DMS53 treated with DMSO at 0.1 percent for 48 hours (cell line): Measurements from ENCODE around the gene PSME1.
"Not testable (repeated sequence)": the region's sequence is repeated elsewhere in the genome, so short reads cannot be mapped to it uniquely, and the experiment has no call there.

Source experiments
- DNase-seq: peaks from one replicate; lab custom pipeline; 2025; ENCODE audit not compliant: unreplicated experiment; lab: John Stamatoyannopoulos, UW

PSME1 gene

DNA sequence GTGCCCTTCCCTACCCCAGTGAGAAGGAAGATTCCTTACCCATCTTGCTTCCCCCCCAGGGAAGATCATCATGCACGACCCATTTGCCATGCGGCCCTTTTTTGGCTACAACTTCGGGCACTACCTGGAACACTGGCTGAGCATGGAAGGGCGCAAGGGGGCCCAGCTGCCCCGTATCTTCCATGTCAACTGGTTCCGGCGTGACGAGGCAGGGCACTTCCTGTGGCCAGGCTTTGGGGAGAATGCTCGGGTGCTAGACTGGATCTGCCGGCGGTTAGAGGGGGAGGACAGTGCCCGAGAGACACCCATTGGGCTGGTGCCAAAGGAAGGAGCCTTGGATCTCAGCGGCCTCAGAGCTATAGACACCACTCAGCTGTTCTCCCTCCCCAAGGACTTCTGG, 32.5 kb upstream of the PSME1 start:
- no peak for DNase-seq

DNA sequence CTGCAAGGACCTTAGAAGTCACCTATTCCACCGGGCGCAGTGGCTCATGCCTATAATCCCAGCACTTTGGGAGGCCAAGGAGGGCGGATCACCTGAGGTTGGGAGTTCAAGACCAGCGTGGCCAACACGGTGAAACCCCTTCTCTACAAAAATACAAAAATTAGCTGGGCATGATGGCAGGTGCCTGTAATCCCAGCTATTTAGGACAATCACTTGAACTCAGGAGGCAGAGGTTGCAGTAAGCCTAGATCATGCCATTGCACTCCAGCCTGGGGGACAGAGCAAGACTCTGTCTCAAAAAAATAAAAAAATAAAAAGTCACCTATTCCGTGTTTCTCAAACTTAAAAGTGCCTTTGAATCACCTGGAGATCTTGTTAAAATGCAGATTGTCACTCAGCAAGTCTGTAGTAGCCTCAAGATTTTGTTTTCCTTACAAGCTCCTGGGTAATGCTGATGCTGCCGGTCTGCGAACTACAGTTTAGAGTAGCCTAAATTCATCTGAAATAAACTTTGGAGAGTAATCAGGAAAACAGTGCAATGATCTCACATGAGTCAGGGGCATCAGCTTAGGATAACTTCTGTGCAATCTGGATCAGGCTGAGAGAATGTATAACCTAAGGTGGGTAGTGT, 30.3 kb upstream of the PSME1 start:
- DNase-seq = not testable (repeated sequence)

DNA sequence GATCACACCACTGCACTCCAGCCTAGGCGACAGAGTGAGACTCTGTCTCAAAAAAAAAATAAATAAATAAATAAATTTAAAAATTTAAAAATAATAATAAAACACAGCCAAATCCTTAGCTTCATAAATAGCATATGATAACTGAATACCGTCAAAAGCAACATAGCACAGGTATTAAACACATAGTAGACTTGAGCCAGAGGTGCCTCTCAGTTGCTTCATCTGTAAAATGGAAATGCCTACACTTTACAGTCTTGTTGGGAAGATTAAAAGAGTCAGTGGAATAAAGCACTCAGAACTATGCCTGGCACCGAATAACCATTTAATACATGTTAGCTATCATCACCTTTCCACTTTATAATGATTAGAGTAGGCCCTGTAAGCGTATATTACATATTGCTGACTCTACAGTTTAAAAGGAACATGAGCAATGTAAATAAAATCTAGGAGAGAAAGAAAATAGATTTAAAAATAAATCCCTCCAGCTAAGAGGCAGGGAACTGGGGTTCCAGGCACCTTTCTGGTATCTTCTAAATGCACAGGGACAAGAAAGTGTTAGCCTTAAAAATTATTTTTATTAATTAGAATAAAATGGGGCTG, 29.2 kb upstream of the PSME1 start:
- DNase-seq = no peak

DNA sequence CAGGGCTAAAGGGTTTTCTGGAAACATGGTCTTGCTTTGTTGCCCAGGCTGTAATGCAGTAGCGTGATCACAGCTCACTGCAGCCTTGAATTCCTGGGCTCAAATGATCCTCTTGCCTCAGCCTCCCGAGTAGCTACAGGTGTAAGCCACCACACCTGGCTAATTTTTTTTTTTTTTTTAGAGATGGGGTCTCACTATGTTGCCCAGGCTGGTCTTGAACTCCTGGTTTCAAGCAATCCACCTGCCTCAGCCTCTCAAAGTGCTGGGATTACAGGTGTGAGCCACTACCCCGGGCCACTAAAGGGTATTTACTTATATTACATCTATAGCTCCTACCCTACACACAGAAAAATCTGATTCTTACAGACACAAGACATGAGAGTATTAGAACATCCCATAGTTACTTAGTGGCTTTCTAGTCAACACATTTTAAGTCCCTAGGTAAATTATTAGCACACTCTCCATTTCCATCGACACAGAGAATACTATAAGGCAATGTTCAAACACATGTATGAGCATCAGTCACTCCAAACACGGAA, 27.6 kb upstream of the PSME1 start:
- no peak for DNase-seq

DNA sequence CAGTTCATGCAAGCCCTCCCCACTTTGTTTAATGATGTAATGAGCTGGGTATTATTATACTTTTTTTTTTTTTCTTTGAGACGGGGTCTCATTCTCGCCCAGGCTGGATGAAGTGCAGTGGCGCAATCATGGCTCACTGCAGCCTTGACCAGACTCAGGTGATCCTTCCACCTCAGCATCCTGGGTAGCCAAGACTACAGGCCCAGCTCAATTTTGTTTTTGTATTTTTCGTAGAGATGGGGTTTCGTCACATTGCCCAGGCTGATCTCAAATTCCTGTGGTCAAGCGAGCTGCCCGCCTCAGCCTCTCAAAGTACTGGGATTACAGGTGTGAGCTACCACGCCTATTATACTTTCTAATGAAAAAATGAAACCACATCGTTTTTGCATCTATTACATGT, 25.9 kb upstream of the PSME1 start:
- no peak for DNase-seq

DNA sequence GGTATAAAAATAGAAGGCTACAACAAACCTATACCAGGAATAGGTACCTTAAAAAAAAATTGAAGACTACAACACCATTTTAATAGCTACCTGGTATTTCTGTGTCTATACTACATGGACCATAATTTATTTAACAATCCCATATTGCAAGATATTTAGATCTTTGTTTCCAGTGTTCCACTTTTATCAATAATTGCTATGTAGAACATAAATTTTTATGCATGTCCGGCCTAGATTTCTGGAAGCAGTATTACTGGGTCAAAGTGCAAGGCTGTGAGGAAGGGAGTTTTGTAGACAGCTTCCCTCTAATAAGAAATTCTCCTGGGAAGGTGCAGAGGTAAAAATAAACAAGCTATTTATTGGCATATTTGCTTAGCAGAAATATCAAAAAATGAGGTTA, 25.5 kb upstream of the PSME1 start:
- DNase-seq = no peak

DNA sequence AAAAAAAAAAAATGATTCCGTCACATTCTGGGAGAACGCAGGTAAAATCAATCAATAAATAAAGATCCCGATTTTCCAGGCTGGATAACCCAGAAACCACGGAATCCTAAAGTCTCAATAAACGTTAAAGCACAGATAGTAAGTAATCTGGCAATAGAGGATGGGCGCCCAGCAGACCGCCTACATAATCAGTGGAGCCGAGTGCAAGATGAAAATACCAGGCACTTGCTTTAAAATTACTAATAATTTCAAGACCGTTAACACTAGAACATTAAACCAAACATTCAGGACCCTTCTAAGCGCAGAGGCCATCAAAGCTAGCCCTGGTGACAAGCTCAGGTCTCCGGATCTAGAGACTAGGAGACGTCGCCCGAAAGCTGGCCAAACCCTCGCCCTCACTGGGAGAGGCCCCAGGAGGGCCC, 22.6 kb upstream of the PSME1 start:
- DNase-seq = no peak

DNA sequence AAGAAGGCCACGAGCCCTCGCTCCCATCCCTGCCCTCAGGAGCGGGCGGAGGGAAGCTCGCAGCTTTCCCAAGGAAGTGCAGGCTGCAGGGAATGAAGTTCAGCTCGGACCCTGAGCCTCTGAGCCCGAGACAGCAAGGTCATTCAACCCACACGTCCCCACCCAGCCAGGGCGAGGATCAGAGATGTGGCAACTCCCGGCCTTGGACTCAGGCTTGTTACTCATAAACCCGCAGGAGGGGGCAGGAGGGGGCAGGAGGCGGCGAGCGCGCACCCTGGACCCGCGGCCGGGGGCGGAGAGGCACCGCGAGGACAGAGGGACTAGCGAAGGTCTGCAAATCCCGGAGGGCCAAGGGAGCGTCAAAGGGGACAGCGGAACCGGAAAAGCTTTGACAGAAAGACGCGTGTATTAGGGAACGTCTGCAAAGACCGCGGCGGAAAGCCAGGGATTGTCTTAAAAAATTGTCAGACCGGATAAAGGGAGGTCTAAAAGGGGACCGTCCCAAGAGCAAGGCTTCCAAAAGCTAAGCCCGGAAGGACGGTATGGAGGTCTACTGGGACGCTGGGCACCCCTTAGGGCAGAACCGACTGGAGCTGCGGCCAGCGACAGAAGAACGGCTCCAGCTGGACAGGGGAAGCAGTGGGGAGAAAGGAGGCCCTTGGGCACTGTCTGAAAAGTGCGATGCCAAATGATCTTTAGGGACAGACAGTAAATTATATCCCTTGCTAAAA, 22.0 kb upstream of the PSME1 start:
- DNase-seq = peak; percentile 73

DNA sequence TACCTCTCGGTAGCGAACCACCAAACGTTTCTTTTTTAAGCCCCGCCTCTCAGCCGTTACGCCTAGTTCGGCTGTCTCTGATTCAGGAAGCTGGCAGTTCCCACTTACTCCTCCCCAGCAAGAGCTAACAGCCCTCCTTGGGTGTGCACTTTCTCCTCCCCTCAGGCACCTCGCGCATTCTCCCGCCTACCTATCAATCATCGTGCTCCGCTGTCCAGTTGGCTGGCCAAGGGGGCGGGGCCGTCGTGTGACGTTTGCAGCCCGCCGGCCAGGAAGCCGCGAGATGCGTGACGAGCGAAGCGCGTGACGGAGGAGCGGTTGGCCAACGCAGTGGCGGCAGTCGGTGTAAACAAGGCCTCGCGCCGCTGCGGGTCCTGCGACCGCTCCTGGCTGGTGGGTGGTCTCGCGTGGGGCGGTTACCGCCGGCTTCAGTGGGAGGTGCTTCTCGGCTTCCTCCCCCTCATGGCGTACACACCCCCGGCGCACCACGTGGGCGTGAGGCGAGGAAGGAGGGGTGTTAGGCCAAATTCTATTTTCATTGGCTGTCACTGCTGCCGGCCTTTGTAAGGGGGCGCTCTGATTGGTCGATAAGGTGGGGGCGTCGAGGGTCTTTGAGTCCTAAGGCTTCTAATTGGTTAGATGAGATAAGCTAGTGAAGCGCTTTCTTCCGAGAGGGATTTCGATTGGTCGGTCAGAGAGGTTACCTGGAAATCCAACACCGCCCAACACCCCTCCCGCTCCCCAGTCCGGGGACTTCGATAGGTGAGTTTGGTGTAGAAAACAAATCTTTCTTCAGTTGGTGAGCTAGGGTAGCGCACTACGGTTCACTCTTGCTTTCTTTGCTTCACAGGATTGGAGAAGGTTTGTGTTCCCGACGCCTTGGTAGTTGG, 21.2 kb upstream of the PSME1 start, which contains the start of the genes DCAF11 and NRL:
Gene DCAF11, plus strand, starts transcription at position 246 of the 890 bp plus-strand sequence. CDS start 818 bp downstream, outside the sequence.
Gene NRL, minus strand, starts transcription at position 418 of the 890 bp plus-strand sequence. CDS start 32,101 bp downstream, outside the sequence.
- DNase-seq = peak; percentile 96

DNA sequence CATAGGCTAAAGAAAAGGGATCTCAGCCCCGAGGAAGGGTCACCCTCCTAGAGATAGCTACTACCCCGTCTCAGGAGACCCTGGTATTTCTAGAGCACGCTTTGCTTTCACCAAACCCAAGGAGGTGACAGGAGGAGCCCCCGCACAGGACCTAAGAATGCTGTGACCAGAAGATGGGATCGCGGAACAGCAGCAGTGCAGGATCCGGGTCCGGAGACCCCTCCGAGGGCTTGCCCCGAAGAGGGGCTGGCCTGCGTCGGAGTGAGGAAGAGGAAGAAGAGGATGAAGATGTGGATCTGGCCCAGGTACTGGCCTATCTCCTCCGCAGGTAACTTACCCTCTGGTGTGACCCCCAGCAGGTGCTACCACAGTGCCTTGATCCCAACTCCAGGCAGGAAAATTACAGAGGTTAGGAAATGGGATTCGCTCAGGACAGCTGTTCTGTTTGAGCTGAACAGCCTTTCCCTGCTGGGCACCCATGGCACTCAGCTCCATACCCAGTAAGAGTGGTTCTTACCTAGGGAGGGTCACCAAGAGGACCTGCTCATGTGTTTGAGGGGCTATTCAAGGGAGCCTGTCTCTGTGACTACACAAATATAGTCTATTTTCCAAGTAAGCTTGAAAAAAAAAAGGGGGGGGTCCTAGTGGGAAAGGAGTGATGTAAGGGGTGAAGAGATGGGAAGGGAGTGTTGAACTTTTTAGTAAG, 20.4 kb upstream of the PSME1 start:
- no peak for DNase-seq

DNA sequence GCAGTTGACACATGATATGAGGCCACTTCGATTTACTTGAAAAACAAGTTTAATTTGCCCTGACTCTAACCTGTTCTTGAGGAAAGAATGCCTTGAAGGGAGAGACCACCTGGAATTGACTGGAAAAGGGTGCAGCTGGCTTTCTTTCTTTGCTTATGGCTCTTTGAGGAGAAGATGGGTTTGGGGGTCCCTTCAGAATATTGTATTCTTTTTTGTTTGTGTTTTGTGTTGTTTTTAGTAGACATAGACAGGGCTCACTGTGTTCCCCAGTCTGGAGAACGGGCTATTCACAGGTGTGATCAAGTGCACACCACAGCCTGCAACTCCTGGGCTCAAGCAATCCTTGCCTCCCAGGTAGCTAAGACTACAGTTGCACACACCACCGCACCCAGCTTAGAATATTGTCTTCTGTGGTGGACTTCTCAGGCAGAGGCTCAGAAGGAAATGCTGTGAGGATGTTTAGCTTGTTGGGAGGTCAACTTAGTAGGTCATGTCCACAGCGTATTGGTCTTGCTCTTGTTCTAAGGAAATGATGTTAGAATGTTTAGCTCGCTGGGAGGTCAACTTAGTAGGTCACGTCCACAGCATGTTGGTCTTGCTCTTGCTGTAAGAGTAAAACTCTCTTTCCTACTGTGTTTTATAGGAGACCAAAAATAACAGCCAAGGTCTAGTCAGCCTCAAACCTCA, 19.7 kb upstream of the PSME1 start:
- no peak for DNase-seq

DNA sequence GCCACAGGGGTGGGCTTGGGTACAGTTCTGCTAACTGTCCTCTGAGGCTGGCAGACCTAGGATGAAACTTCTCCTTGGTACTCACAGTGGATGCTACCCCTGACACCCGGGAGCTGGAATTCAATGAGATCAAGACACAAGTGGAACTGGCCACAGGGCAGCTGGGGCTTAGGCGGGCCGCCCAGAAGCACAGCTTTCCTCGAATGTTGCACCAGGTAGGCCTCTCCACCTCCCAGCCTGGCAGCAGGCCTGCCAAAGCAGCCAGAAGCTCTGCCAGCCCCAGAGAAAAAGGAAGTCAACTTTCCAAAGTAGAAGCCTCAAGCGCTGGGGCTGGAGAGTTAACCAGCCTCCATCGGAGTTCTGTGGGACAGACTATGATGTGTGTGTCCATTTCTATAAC, 18.8 kb upstream of the PSME1 start:
- DNase-seq = no peak

DNA sequence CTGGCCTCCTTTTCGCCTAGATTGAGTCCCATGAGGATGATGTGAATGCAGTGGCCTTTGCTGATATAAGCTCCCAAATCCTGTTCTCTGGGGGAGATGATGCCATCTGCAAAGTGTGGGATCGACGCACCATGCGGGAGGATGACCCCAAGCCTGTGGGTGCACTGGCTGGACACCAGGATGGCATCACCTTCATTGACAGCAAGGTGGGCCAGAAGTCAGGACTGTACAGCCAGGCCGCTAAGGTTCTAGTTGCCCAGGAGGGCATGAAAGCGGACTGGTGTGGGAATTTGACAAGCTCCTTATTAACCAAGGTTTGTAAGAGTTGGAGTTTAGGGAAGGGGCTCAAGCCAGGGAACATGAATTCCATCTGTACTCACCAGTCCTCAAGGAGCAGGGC, 16.3 kb upstream of the PSME1 start:
- no peak for DNase-seq

DNA sequence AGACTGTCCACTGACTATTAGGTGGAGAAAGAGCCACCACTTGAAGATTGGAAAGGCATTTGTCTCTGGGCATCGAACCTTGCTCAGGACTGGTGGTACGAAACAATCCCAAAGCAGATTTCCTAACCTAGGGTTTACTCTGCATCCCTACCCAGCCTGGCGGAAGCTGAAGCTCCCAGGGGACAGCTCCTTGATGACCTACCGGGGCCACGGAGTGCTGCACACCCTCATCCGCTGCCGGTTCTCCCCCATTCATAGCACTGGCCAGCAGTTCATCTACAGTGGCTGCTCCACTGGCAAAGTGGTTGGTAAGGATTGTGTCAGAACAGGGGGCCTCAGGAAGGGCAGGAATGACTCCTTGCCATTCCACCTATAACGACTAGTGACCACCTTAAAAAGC, 14.8 kb upstream of the PSME1 start:
- no peak for DNase-seq

DNA sequence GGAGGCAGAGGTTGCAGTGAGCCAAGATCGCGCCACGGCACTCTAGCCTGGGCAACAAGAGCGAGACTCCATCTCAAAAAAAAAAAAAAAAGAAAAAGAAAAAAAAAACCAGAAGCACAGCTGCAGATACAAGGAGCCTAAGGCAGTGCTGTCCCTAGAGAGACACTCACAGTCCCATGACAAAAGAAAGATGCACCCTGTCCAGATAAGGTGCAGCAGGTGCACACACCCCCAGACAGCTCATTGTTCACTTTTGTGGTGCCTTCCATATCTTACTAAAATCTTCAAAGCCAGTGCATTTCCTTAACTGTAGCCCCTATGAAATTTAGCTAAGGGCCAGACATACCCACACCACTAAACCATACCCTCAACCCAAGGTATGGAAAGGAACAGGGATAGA, 13.6 kb upstream of the PSME1 start:
- DNase-seq = no peak

DNA sequence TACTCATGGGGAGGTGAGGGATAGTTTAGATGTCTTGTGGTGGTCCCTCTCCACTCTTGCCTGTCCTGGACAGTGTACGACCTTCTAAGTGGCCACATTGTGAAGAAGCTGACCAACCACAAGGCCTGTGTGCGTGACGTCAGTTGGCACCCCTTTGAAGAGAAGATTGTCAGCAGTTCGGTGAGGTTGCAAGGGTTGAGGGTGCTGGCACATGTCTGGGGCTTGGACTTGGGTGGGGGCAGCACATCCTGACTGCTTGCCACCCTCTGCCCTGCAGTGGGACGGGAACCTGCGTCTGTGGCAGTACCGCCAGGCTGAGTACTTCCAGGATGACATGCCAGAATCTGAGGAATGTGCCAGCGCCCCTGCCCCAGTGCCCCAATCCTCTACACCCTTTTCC, 13.1 kb upstream of the PSME1 start:
- no peak for DNase-seq

DNA sequence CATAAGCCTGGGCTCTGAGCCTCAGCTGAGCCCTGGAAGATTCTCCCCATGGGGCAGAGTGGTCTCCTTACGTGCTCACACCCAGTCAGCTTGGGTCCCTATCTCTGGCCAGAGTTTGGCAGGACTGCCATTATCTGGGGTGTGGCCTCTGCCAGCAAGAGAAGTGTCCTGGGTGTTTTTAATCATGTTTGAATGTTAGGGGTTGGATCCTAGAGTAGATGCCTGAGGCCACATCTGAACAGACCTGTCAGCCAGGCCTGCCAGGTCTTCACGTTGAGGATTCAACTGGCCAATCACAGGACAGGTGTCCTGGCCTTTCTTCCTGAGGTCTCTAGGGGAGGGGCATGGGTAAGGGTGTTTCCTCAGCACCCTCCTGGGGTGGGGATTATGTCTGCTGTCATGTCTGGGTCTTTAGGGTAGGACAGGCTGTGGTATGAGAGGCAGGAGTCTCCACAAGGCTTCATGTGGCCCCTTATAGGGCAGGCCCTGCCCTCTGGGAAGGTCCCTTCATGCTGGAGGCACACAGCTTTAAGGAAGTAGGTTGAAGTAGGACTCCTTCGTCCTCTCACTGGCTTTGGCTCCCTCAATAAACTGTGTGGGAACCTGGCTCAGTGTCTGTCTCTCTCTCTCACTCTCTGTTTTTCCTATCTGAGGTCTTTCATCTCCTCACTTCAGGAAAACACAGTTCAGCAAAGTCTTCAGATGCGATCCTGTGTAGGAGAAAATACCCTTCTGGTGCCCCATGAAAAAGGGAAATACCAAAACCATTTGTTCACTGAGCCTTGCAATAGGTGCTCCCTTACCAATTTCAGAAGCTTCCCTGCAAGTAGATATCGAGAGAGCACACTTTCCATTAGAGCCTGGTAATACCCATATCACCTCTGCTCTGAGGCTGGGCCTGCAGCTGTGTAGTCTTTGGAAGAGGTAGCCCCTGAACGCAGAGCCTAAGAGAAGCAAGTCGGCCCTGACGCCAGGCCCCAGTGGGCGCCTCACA, 12.3 kb upstream of the PSME1 start:
- DNase-seq = no peak

DNA sequence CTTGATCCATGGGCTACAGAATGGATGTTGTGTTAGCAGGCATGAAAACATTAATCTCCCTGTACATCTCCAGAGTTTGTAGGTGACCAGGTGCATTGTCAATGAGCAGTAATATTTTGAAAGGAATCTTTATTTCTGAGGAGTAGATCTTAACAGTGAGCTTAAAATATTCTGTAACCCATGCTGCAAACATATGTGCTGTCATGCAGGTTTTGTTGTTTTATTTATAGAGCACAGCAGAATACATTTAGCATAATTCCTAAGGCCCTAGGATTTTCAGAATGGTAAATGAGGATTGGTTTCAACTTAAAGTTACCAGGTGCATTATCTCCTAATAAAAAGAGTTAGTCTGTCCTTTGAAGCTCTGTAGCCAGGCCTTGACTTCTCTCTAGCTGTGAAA, 9.1 kb upstream of the PSME1 start:
- DNase-seq = no peak

DNA sequence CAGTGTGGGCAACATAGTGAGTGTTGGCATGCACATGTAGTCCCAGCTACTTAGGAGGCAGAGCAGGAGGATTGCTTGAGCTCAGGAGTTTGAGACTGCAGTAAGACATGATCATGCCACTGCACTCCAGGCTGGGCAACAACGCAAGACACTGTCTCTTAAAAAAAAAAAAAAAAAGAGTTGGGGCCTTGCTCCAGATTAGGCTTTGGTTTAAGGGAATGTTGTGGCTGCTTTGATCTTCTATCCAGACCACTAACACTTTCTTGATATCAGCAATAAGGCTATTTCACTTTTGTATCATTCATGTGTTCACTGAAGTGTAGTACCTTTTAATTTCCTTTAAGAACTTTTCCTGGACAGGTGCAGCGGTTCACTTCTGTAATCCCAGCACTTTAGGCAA, 8.3 kb upstream of the PSME1 start:
- DNase-seq = no peak
